T-cell (primary cell): ENCODE results near the gene SLC25A41. TPM values are rescaled to one million over a fixed set of nuclear protein-coding genes. Genes with fewer than 3 reads are reported as not detected.

Experiments used
- ATAC-seq, 4 experiments: fragments of 200-7000 bp in 3 of 4; fragments of 150-1000 bp in 1 of 4; cut with Tn5 transposase; replicated peaks in 1 of 4; 1 replicate in 3 of 4; 2 replicates in 1 of 4; pipeline ENCODE4 v1.10.0; 2021; ENCODE audit warnings: moderate library complexity in 3 of 4, mild to moderate bottlenecking in 2 of 4, moderate number of reproducible peaks in 1 of 4
- CTCF ChIA-PET, 2 donors: fragments of 300-600 bp; sonication (Branson Sonifier 250); formaldehyde crosslinking; loops; one replicate each; lab custom pipeline; 2022; ENCODE audit warnings: antibody characterized with exemption in 2 of 2; lab: Charles Lee
- POLR2A ChIA-PET, 2 donors: fragments of 300-600 bp; sonication (Branson Sonifier 250); formaldehyde crosslinking; loops; one replicate each; lab custom pipeline; 2022; ENCODE audit warnings: antibody characterized with exemption in 2 of 2; lab: Charles Lee
- DNase-seq, 35 experiments: peaks; one replicate each; pipeline versions ENCODE4 v3.0.0 to v3.0.0-alpha.2; 2013 to 2023
- H3K27ac ChIP-seq: one replicate; pipeline ENCODE4 v1.5.1; 2013; ENCODE audit warnings: low read length
- H3K27me3 ChIP-seq, 2 experiments: replicated peaks in 1 of 2; 1 replicate in 1 of 2; 2 replicates in 1 of 2; pipeline versions ENCODE4 v1.6.1 to v1.7.0; 2013; ENCODE audit warnings: low read length in 1 of 2, mixed read lengths in 1 of 2; ENCODE audit not compliant: control insufficient read depth in 2 of 2, insufficient read depth in 2 of 2; ENCODE audit errors: extremely low read depth in 1 of 2
- H3K36me3 ChIP-seq, 2 donors: 1 replicate in 1 of 2; 2 replicates in 1 of 2; pipeline versions ENCODE4 v1.6.1 to v1.7.0; 2013; ENCODE audit warnings: low read length in 1 of 2; ENCODE audit not compliant: control insufficient read depth in 2 of 2, insufficient read depth in 1 of 2; ENCODE audit errors: extremely low read depth in 1 of 2
- H3K4me1 ChIP-seq, 2 experiments: 1 replicate in 1 of 2; 2 replicates in 1 of 2; pipeline versions ENCODE4 v1.6.1 to v1.7.0; 2013; ENCODE audit warnings: low read length in 2 of 2, mixed read lengths in 1 of 2; ENCODE audit not compliant: insufficient read depth in 2 of 2, control insufficient read depth in 1 of 2; ENCODE audit errors: extremely low read depth in 1 of 2
- H3K4me3 ChIP-seq, 2 donors: 1 replicate in 1 of 2; 2 replicates in 1 of 2; pipeline versions ENCODE4 v1.5.1 to v1.7.0; 2013; ENCODE audit warnings: mild to moderate bottlenecking in 2 of 2, low read length in 1 of 2, moderate library complexity in 1 of 2; ENCODE audit not compliant: control insufficient read depth in 1 of 2; ENCODE audit errors: extremely low read depth in 1 of 2
- H3K9me3 ChIP-seq: 2 replicates; pipeline ENCODE4 v1.7.0; 2013
- H3K27ac Mint-ChIP-seq, 2 donors: one replicate each; pipeline ENCODE4 v1.8.0; 2020 to 2021; ENCODE audit warnings: mild to moderate bottlenecking in 2 of 2, mixed read lengths in 2 of 2
- H3K27me3 Mint-ChIP-seq, 2 donors: one replicate each; pipeline ENCODE4 v1.8.0; 2021 to 2022; ENCODE audit warnings: mixed read lengths in 2 of 2
- H3K36me3 Mint-ChIP-seq: one replicate; pipeline ENCODE4 v1.8.0; 2021; ENCODE audit warnings: mixed read lengths
- H3K4me1 Mint-ChIP-seq, 3 donors: one replicate each; pipeline ENCODE4 v1.8.0; 2020 to 2022; ENCODE audit warnings: mixed read lengths in 3 of 3, mild to moderate bottlenecking in 1 of 3
- H3K4me3 Mint-ChIP-seq, 3 donors: one replicate each; pipeline ENCODE4 v1.8.0; 2020 to 2022; ENCODE audit warnings: mild to moderate bottlenecking in 3 of 3, mixed read lengths in 3 of 3, moderate library complexity in 3 of 3
- H3K9me3 Mint-ChIP-seq, 3 donors: one replicate each; pipeline ENCODE4 v1.8.0; 2020 to 2022; ENCODE audit warnings: mixed read lengths in 3 of 3
- WGBS: methylation state at CpG from one replicate; pipeline ENCODE4 v1.1.5; 2013; ENCODE audit warnings: missing lambda C conversion rate; ENCODE audit not compliant: insufficient coverage; 5-methylcytosine and 5-hydroxymethylcytosine counted together
- total RNA-seq, 35 experiments: library from RNA in 6 of 35; stranded (reverse) in 6 of 35; fragments of 120-200 nt in 1 of 35; gene quantifications; one replicate each; pipeline versions ENCODE4 v1.2.1 to v1.2.4 and lab custom pipeline; 2013 to 2026

The SLC25A41 gene
- total RNA-seq, 5 donors from 2014 or later (not counting 1 experiment from before 2014, with no cell fraction given): 0.33 to 0.35 (median 0.33) TPM; not detected in 2

- H3K4me3 ChIP-seq: no peak overlapping the region
- H3K27me3 Mint-ChIP-seq: no peaks in the 10 kb centered on the region
- peak overlapping the region; percentile 82 to 99 (median 90) for H3K4me3 Mint-ChIP-seq
- DNase-seq (no peak), ATAC-seq (no peak)
- ChIA-PET CTCF (no interaction called here), POLR2A (interaction anchor here in 1 of 2 donors (0.6 kb wide), 1 partner anchor 27 kb away, joined by 9 read pairs; no protein-coding TSS in a partner anchor)
- 98% methylated on average over 8 of the region's 17 CpGs for WGBS
- no peaks in the 10 kb centered on the region for H3K9me3 ChIP-seq
- peak overlapping the region; percentile 85 to 91 for H3K27ac Mint-ChIP-seq
- H3K27me3 ChIP-seq: no peaks in the 10 kb centered on the region
- peaks cover 7 to 14% of the 10 kb centered on the region in 2 donors for H3K36me3 ChIP-seq
- peaks cover 5 to 13% (median 9%) of the 10 kb centered on the region in 3 donors for H3K9me3 Mint-ChIP-seq
- H3K4me1 ChIP-seq: peaks cover 0 to 22% of the 10 kb centered on the region in 2 experiments
- peaks cover 33% of the 10 kb centered on the region for H3K36me3 Mint-ChIP-seq
- no peak overlapping the region for H3K27ac ChIP-seq
- H3K4me1 Mint-ChIP-seq: peaks cover 17 to 20% (median 19%) of the 10 kb centered on the region in 3 donors
Measured at GRCh38 chr19:6457958-6458694, 24.6 kb upstream of the SLC25A41 start.

GRCh38 chr19:6455924-6456323 is 22.4 kb upstream of the SLC25A41 start:
- H3K36me3 ChIP-seq: peaks cover 12 to 14% of the 10 kb centered on the region in 2 donors
- no peak overlapping the region for H3K27ac ChIP-seq
- Mint-ChIP-seq H3K27ac (no peak overlapping the region), H3K27me3 (no peaks in the 10 kb centered on the region), H3K36me3 (peaks cover 37% of the 10 kb centered on the region), H3K4me3 (no peak overlapping the region), H3K4me1 (peaks cover 12 to 19% (median 16%) of the 10 kb centered on the region in 3 donors), H3K9me3 (peaks cover 5 to 13% (median 9%) of the 10 kb centered on the region in 3 donors)
- H3K4me3 ChIP-seq: no peak overlapping the region
- peaks cover 0 to 21% of the 10 kb centered on the region in 2 experiments for H3K4me1 ChIP-seq
- POLR2A ChIA-PET: no interaction called here
- DNase-seq: no peak
- CTCF ChIA-PET: no interaction called here
- no peaks in the 10 kb centered on the region for H3K27me3 ChIP-seq
- WGBS: 89% methylated on average over 7 of the region's 15 CpGs
- H3K9me3 ChIP-seq: no peaks in the 10 kb centered on the region
- ATAC-seq: no peak

GRCh38 chr19:6453951-6454565 is 20.5 kb upstream of the SLC25A41 start:
- no peak overlapping the region for H3K4me3 ChIP-seq
- WGBS: 96% methylated on average over 9 of the region's 11 CpGs
- H3K27me3 Mint-ChIP-seq: no peaks in the 10 kb centered on the region
- DNase-seq: peak in 1 of 35 experiments; percentile 17
- H3K27me3 ChIP-seq: no peaks in the 10 kb centered on the region
- H3K4me1 Mint-ChIP-seq: peaks cover 7 to 9% (median 7%) of the 10 kb centered on the region in 3 donors
- no peak overlapping the region for H3K4me3 Mint-ChIP-seq
- peaks cover 39% of the 10 kb centered on the region for H3K36me3 Mint-ChIP-seq
- H3K9me3 Mint-ChIP-seq: peaks cover 5 to 13% (median 9%) of the 10 kb centered on the region in 3 donors
- H3K36me3 ChIP-seq: peaks cover 12 to 14% of the 10 kb centered on the region in 2 donors
- ChIA-PET POLR2A (no interaction called here), CTCF (interaction anchor here in 1 of 2 donors (0.6 kb wide), 1 partner anchor 456 kb away, joined by 3 read pairs; no protein-coding TSS in a partner anchor)
- H3K27ac ChIP-seq: no peak overlapping the region
- no peaks in the 10 kb centered on the region for H3K9me3 ChIP-seq
- ATAC-seq: no peak
- no peak overlapping the region for H3K27ac Mint-ChIP-seq
- peaks cover 0 to 8% of the 10 kb centered on the region in 2 experiments for H3K4me1 ChIP-seq

- Histone ChIP-seq H3K9me3 (no peaks in the 10 kb centered on the region), H3K4me3 (no peak overlapping the region), H3K27ac (no peak overlapping the region), H3K4me1 (no peaks in the 10 kb centered on the region), H3K27me3 (no peaks in the 10 kb centered on the region), H3K36me3 (peaks cover 12 to 14% of the 10 kb centered on the region in 2 donors)
- peaks cover 5 to 13% (median 9%) of the 10 kb centered on the region in 3 donors for H3K9me3 Mint-ChIP-seq
- H3K27ac Mint-ChIP-seq: peak overlapping the region in 1 of 2 donors; percentile 11
- H3K36me3 Mint-ChIP-seq: peaks cover 39% of the 10 kb centered on the region
- no peaks in the 10 kb centered on the region for H3K27me3 Mint-ChIP-seq
- no peak overlapping the region for H3K4me3 Mint-ChIP-seq
- no peaks in the 10 kb centered on the region for H3K4me1 Mint-ChIP-seq
- ATAC-seq: no peak
- ChIA-PET POLR2A (interaction anchor here in 1 of 2 donors (0.6 kb wide), 1 partner anchor 1347 kb away, joined by 3 read pairs; no protein-coding TSS in a partner anchor), CTCF (interaction anchor here (0.6 to 0.7 kb wide), 3 partner anchors 61 to 230 kb away, joined by 3 to 7 read pairs (median 6); no protein-coding TSS in a partner anchor)
- WGBS: no CpG with 5 or more reads among the region's 2 CpGs
- no peak for DNase-seq
Measured at GRCh38 chr19:6452899-6453298, 19.3 kb upstream of the SLC25A41 start.

GRCh38 chr19:6452223-6452614 is 18.7 kb upstream of the SLC25A41 start:
- CTCF ChIA-PET: interaction anchor here in 1 of 2 donors (0.7 kb wide), 1 partner anchor 29 kb away, joined by 3 read pairs; the partner anchor contains the start of gene DENND1C
- peaks cover 12 to 14% of the 10 kb centered on the region in 2 donors for H3K36me3 ChIP-seq
- H3K4me1 ChIP-seq: no peaks in the 10 kb centered on the region
- ATAC-seq (no peak), DNase-seq (no peak)
- no peaks in the 10 kb centered on the region for H3K4me1 Mint-ChIP-seq
- no peaks in the 10 kb centered on the region for H3K27me3 ChIP-seq
- H3K27ac ChIP-seq: no peak overlapping the region
- H3K36me3 Mint-ChIP-seq: peaks cover 39% of the 10 kb centered on the region
- no peaks in the 10 kb centered on the region for H3K27me3 Mint-ChIP-seq
- peaks cover 5 to 13% (median 9%) of the 10 kb centered on the region in 3 donors for H3K9me3 Mint-ChIP-seq
- H3K27ac Mint-ChIP-seq: no peak overlapping the region
- WGBS: 96% methylated on average over 19 of the region's 19 CpGs
- H3K4me3 Mint-ChIP-seq: no peak overlapping the region
- POLR2A ChIA-PET: no interaction called here
- no peak overlapping the region for H3K4me3 ChIP-seq
- no peaks in the 10 kb centered on the region for H3K9me3 ChIP-seq

GRCh38 chr19:6451583-6452222 is 18.1 kb upstream of the SLC25A41 start:
- Mint-ChIP-seq H3K36me3 (peaks cover 41% of the 10 kb centered on the region), H3K4me1 (no peaks in the 10 kb centered on the region), H3K27me3 (no peaks in the 10 kb centered on the region), H3K27ac (no peak overlapping the region), H3K9me3 (peaks cover 5 to 13% (median 9%) of the 10 kb centered on the region in 3 donors), H3K4me3 (no peak overlapping the region)
- Histone ChIP-seq H3K4me1 (no peaks in the 10 kb centered on the region), H3K9me3 (no peaks in the 10 kb centered on the region), H3K27me3 (no peaks in the 10 kb centered on the region), H3K36me3 (peaks cover 12 to 14% of the 10 kb centered on the region in 2 donors), H3K4me3 (no peak overlapping the region), H3K27ac (no peak overlapping the region)
- DNase-seq (no peak), ATAC-seq (no peak)
- 97% methylated on average over 4 of the region's 7 CpGs for WGBS
- CTCF ChIA-PET: interaction anchor here in 1 of 2 donors (0.7 kb wide), 1 partner anchor 30 kb away, joined by 3 read pairs; the partner anchor contains the start of gene DENND1C
- POLR2A ChIA-PET: no interaction called here
